ENCODE data around the gene CRISP2. TPM values are rescaled to one million over a fixed set of nuclear protein-coding genes. Genes with fewer than 3 reads are reported as not detected.

Gene CRISP2
- total and polyA plus RNA-seq, 11 donors = not detected

DNA sequence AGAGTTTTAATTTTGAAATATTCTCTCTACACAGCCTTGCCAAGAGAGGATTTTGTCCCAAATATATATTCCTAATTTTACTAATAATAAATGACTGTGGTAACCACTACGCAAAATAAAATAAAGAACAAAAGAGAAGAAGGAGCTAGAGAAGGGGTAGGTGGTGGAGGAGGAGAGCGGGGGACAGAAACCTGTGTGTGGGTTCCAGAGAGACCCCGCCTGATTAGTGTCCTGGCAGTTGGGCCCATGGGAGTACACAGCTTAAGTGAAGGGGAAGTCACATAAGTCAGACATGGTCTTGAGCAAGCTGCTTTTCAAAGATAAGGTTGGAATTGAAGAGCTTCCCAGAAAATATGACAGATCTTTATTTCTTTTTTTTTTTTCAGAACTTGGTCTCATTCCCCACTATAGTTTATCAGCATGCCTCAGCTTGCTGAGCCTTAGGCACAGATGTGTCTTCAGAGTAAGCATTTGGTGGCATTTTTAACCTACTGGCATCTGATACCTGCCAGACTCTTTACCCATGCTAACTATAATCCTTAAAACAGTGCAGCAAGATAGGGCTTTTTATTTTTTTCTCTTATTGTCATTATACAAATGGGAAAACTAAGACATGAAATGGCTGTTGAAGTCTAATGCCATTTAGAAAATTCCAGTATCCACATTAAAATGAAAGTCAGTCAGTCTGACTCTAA lies 67.1 kb downstream of the CRISP2 start:
- DNase-seq (no peak), ATAC-seq (no peak)
- Histone ChIP-seq H3K4me3 (no peak overlapping the region), H3K27ac (no peak overlapping the region), H3K9me3 (no peaks in the 10 kb centered on the region), H3K36me3 (no peaks in the 10 kb centered on the region), H3K4me1 (no peaks in the 10 kb centered on the region), H3K27me3 (no peaks in the 10 kb centered on the region)
- intact Hi-C loops (cut with DNase I) = no loop called here
- TF ChIP-seq POLR2A (IDR thresholded peaks at IDR 0.05) = no peak
- TF ChIP-seq, protein P1, sequence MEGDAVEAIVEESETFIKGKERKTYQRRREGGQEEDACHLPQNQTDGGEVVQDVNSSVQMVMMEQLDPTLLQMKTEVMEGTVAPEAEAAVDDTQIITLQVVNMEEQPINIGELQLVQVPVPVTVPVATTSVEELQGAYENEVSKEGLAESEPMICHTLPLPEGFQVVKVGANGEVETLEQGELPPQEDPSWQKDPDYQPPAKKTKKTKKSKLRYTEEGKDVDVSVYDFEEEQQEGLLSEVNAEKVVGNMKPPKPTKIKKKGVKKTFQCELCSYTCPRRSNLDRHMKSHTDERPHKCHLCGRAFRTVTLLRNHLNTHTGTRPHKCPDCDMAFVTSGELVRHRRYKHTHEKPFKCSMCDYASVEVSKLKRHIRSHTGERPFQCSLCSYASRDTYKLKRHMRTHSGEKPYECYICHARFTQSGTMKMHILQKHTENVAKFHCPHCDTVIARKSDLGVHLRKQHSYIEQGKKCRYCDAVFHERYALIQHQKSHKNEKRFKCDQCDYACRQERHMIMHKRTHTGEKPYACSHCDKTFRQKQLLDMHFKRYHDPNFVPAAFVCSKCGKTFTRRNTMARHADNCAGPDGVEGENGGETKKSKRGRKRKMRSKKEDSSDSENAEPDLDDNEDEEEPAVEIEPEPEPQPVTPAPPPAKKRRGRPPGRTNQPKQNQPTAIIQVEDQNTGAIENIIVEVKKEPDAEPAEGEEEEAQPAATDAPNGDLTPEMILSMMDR (IDR thresholded peaks at IDR 0.05) = no peak
- WGBS, 4 donors = 73 to 81% (median 78%) methylated on average over 3 of the region's 3 CpGs

DNA sequence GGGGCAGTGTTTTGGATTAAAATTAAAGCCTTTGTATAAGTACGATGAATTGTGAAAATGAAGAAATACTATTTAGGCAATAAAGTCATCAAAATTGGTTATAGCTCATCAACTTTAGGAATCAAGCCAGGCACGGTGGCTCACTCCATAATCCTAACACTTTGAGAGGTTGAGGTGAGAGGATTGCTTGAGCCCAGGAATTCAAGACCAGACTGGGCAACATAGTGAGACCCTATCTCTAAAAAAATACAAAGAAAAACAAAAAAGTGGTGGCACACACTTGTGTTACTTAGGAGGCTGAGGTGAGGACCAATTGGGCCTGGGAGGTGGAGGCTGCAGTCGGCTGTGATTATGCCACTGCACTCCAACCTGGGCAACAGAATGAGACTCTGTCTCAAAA lies 68.2 kb downstream of the CRISP2 start:
- ATAC-seq (no peak), DNase-seq (no peak)
- Histone ChIP-seq H3K27me3 (no peaks in the 10 kb centered on the region), H3K36me3 (no peaks in the 10 kb centered on the region), H3K4me1 (no peaks in the 10 kb centered on the region), H3K27ac (no peak overlapping the region), H3K9me3 (no peaks in the 10 kb centered on the region), H3K4me3 (no peak overlapping the region)
- intact Hi-C loops (cut with DNase I) = no loop called here
- TF ChIP-seq POLR2A (IDR thresholded peaks at IDR 0.05) = no peak
- WGBS, 4 donors = 67 to 84% (median 74%) methylated on average over 3 of the region's 3 CpGs

Other genes starting within 250 kb of the CRISP2 start
- gene GLYATL3, start 213.6 kb downstream of the CRISP2 start, total RNA-seq = not detected
- not detected for gene GLYATL3, start 213.6 kb downstream of the CRISP2 start, polyA plus RNA-seq
- 1 to 10 TPM in 1 of 9 donors, under 1 TPM in 2, not detected in 6; 0.51 to 1.2 (median 0.97) TPM for gene C6orf141, start 162.9 kb downstream of the CRISP2 start, total RNA-seq
- gene C6orf141, start 162.9 kb downstream of the CRISP2 start, polyA plus RNA-seq = under 1 TPM; 0.28 to 0.42 TPM
- 1 to 10 TPM in 2 of 9 donors, under 1 TPM in 3, not detected in 4; 0.16 to 2.6 (median 0.44) TPM for gene RHAG, start 76.7 kb downstream of the CRISP2 start, total RNA-seq
- under 1 TPM; 0.22 to 0.53 TPM for gene RHAG, start 76.7 kb downstream of the CRISP2 start, polyA plus RNA-seq
- under 1 TPM in 1 of 9 donors, not detected in 8; 0.69 TPM for gene CRISP3, start 30.8 kb upstream of the CRISP2 start, total RNA-seq
- under 1 TPM in 1 of 2 donors, not detected in 1; 0.04 TPM for gene CRISP3, start 30.8 kb upstream of the CRISP2 start, polyA plus RNA-seq
- gene PGK2, start 73.7 kb upstream of the CRISP2 start, total RNA-seq = not detected
- gene PGK2, start 73.7 kb upstream of the CRISP2 start, polyA plus RNA-seq = not detected
- gene CRISP1, start 153.0 kb upstream of the CRISP2 start, total RNA-seq = not detected
- gene CRISP1, start 153.0 kb upstream of the CRISP2 start, polyA plus RNA-seq = not detected